ENCODE results near the gene PIAS1.
A peak's percentile ranks its signal among the peaks of the same experiment; 100 is the strongest.
"Not testable (repeated sequence)": the region's sequence is repeated elsewhere in the genome, so short reads cannot be mapped to it uniquely, and the experiment has no call there.

Gene PIAS1

DNA sequence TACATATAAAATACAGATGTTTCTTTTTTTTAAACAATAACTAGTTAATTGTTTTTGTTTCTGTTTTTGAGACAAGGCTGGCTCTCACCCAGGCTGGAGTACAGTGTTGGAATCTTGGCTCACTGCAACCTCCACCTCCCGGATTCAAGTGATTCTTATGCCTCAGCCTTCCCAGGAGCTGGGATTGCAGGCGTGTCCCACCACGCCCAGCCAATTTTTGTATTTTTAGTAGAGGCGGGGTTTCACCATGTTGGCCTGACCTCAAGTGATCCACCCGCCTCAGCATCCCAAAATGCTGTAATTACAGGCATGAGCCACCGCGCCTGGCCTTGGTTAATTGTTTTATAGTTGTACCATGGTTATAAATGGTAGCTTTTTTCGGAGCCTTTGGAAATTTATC, 72.3 kb downstream of the PIAS1 start:
- no peak for DNase-seq (ENCODE audit: low spot score)

DNA sequence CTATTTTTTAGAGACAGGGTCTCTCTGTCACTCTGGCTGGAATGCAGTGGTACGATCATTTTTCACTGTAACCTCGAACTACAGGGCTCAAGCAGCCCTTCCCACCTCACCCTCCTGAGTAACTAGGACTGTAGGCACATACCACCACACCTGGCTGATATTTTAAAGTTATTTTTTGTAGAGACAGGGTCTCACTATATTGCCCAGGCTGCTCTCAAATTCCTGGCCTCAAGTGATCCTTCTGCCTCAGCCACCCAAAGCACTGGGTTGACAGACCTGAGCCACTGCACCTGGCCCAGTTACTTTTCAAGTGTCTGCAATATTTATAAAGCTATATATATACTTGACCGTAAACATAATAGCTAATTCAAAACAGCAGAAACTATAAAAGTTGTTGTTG, 75.0 kb downstream of the PIAS1 start:
- no peak for DNase-seq (ENCODE audit: low spot score)

DNA sequence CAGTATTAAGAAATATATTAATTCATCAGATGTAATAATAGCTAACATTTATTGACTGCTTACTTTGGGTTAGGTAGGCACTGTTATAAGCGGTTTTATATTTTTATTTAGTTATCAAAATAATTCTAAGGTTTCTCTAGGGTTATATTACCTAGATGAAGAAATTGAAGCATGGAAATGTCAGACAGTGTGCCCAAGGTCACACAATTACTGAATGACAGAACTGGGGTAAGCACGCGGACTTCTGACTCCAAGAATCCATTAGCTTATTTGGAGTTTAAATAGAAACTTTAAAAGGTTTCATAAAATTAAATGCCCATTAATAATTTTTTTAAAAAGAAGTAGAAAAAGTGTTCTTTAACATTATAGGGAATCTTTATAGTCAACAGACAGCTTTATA, 76.7 kb downstream of the PIAS1 start:
- DNase-seq (ENCODE audit: low spot score), result no peak

DNA sequence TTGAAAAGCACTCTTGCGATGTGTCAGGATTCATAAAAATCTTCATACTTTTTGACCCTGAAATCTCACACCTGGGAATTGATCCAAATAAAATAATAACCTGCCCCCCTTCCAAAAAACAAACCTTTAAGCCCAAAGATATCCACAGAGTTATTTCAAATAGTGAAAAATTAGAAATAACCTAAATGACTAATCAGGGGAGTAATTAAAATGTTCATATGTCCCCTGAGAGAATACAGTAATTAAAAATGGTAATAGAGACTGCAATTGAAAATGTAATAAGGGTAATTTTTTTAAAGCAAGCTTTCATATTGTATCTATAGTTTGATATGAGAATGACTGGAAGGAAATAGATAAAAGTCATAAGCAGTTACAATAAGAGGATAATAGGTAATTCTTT, 83.0 kb downstream of the PIAS1 start:
- DNase-seq (ENCODE audit: low spot score), result no peak

DNA sequence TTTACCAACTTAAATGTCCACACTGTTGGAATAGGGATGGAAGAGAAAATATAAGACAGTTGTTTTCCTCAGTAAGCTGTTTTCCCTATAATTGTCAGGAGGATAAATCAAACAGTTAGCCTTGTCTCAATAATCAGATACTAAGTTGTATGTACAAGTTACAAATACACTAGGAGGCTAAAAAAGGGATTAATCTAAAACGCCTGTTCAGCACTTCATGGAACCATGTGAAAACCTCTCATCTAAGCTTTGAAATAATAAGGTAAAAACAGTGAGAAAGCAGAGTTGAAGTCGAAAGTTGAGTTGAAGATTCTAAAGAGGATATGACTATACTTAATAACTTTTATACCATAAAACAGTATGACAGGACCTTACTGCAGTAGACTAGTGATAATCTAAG, 89.0 kb downstream of the PIAS1 start:
- no peak for DNase-seq (ENCODE audit: low spot score)

DNA sequence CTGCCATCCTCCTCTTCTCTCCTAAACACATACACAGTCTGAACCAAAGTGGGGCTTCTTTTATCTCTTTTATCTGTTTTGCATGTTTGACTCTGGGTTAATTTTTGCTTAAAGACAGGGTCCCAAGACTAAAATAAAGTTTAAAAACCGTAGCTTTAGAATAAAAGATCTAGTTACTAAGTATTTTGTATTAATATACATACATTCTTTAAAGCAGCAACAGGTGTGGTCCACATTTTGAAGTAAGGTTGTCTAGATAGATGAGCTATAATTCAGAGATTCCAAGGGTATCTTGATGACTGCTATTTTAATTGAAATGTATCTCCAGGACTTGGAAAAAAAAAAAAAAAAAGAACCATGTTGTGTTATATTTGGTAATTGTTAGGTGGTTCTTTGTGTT, 89.7 kb downstream of the PIAS1 start:
- DNase-seq (ENCODE audit: low spot score), result no peak

DNA sequence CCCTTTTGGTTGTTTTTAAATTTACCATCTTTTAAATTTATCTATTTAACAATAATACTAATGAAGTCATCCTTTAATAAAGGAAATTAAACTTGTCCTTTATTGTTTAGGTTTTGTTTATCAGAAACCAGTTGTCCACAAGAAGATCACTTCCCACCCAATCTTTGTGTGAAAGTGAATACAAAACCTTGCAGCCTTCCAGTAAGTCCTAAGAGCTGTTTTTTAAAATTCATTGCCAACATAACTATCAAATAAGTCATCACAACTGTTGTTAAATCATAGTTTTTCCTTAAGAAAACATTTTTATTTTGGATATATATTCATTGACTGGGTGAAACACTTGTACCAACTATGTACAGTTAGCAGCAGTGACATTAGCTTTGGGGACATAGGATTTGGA, 91.6 kb downstream of the PIAS1 start:
- no peak for DNase-seq (ENCODE audit: low spot score)

DNA sequence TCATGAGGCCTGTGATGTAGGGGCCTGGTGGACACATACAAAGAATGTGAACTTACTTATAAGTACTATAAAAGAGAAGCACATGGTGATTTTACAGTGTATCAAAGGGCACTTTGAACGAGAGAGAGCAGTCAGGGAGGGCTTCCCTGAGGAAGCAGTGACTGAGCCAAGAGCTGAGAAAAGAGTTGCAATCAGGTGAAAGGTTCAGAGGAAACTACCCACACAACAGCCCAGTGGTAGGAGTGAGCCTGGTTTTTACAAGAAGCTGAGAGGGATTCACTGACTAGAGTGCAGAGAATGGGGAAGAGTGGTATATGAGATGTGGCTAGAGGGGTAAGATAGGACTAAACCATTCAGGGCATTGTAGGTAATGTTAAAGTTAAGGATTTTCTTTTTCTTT, 93.9 kb downstream of the PIAS1 start:
- DNase-seq (ENCODE audit: low spot score), result no peak

DNA sequence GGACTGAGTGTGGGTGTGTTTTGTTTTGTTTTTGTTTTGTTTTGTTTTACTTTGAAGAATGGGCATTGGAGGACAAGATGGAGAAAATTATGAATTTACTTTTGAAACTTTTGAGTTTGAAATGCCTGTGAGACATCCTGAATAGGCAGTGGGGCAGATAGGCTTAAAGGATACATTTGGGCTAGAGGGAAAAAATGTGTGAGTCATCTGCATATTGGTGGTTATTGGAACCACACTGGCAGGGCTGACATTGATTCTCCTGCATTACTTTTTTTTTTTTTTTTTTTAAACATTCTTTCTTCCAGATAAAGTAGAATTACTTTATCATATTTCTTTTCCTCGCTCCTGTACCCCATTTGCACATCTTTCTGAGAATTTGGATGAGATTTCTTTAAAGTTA, 94.9 kb downstream of the PIAS1 start:
- peak; percentile 36 for DNase-seq (ENCODE audit: low spot score)

DNA sequence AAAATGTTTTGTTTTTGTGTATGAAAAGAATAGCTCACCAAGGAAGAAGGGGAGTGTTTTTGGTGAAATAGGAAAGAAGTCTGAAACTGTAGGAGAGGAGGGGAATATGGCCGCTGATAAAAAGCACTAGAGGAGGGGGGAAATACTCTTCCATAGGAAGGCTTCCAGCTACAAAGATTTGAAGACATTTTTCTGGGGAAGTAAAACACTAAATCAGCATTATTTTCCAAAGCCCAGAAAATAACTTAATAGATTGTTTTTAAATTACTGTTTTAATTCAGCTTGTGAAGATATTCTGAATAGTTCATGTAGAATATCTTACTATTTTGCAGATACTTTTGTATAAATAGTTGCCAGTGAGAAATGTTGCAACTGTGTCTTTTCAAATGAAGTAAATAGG, 96.1 kb downstream of the PIAS1 start:
- no peak for DNase-seq (ENCODE audit: low spot score)

DNA sequence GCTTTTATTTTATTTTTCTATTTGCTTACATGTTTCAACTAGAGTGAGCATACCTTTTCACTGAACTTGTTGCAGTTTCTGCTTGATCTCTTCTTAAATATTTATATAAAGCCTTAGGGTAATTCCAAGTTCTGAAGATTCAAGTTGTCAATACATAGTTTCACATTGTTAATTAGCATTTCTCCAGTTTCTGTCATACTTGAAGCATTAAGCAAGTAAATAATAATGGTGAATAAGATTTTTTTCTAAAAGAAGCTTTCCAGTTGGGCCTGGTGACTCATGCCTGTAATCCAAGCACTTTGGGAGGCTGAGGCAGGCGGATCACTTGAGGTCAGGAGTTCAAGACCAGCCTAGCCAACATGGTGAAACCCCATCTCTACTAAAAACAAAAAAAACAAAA, 97.2 kb downstream of the PIAS1 start:
- no peak for DNase-seq (ENCODE audit: low spot score)

DNA sequence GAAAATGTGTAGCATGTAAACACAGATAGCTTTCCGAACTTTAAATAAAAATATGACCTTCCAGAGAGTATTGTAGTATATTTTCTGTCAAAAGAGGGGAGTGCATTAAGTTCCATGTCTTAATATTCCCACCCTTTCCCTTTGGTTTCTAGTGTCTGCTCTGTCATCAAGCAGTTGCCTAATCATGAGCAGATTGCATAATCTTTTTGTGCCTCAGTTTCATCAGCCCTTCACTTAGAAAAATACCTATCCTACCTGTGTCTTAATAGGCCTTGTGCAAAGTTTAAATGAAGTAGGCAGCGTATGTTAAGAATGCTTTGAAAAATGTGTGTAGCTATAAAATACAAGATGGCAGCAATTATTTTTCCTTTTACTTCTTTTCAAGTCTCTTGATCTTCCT, 98.2 kb downstream of the PIAS1 start:
- no peak for DNase-seq (ENCODE audit: low spot score)

DNA sequence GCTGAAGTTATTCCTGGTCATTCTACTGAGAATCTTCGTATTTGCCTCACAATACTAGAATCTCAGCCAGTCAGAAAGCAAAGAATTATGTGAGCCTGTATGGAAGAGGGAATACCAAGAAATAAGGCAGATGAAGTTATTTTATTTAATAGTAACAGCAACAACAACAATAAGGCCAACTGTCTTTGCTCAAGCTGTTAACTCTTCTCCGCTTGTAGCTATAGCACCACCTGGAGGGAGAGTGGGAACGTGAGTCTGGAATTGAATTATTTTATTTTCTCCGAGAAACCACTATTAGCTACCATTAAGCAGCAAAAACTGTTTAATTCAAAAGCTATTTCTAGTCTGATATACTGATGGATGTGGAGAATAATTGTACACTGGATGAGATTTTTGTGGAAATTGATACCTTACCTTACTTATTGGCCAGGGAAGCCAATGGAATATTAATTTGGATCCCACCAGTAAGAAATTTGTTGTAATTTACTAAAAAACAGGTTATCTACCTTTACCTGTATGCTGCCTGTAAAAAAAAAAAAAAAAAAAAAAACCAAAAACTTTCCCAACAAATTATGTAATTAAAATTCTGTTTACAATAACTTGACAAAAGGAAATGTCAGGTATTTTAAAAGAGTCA, 100.9 kb downstream of the PIAS1 start:
- DNase-seq (ENCODE audit: low spot score), result peak; percentile 61

DNA sequence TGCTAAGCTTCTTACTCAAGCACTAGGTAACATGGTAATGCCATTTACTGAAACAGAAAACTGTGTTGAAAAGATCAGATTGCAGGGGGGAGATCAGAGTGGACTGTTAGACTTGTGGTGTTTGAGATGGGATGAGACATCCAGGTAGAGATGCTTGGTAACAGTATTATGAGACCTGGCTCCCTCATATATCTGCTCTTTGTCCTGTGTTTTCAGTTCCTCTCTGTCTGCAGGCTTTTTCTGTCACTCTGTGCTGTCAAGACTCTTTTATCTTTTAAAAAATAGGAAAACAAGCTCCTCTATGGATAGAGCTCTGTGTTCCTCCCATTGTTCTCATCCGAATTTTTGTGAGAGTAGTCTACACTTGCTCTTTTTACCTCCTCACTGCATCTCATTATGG, 103.0 kb downstream of the PIAS1 start:
- DNase-seq (ENCODE audit: low spot score), result no peak

DNA sequence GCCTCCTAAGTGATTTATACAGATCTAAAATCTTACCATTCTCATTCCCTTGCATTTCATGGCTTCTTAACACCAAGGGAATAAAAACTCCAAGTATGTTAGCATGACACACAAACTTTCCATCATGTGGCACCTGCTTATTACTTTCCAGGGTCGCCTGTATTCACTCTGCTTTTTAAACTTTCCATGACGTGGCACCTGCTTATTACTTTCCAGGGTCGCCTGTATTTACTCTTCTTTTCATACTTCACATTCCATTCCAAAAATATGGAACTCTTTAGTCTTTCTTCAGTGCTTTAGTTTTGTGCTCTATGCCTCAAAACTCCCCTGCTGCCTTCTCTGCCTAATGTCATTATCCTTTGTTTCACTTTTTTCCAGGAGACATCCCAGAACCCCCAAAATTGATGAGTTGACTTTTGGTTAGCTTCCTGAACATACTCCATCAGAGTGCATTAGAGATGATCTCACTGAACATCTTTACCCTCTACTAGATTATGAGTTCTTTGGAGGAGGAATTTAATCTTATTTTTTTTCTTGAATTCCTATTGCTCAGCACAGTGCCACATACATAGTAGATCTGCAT, 104.0 kb downstream of the PIAS1 start:
- no peak for DNase-seq (ENCODE audit: low spot score)

DNA sequence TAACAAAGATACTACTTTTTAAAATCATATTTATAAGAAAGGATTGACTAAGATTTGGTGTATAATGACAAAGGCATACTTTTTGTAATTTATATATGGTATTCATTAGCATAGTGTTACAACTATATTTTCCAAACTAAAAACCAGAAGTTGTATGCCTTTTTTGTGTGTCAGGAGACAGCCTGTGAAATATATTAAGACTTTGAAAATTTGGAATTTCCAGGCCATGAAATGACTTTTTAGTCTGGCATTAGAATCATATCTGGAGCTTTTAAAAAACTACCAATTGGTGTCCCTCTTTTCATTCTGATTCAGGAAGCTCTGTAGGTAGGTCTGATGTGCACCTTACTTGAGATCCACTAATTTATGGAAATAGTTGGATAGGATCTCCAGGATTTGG, 109.1 kb downstream of the PIAS1 start:
- DNase-seq (ENCODE audit: low spot score), result no peak

DNA sequence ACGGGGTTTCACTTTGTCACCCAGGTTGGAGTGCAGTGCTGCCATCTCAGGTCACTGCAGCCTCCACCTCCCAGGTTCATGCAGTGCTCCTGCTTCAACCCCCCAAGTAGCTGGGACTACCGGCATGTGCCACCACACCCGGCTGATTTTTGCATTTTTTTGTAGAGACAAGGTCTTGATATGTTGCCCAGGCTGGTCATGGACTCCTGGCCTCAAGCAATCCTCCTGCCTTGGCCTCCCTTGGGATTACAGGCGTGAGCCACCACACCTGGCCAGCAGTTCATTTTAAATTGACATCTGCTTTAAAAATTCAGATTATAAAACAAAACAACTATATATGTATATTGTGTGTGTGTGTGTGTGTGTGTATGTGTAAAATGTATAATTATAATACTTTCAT, 112.7 kb downstream of the PIAS1 start:
- no peak for DNase-seq (ENCODE audit: low spot score)

DNA sequence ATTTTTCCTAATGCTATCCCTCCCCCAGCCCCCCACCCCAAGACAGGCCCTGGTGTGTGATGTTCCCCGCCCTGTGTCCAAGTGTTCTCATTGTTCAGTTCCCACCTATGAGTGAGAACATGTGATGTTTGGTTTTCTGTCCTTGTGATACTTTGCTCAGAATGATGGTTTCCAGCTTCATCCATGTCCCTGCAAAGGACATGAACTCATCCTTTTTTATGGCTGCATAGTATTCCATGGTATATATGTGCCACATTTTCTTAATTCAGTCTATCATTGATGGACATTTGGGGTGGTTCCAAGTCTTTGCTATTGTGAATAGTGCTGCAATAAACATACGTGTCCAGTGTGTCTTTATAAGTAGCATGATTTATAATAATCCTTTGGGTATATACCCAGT, 117.9 kb downstream of the PIAS1 start:
- DNase-seq (ENCODE audit: low spot score), result not testable (repeated sequence)

DNA sequence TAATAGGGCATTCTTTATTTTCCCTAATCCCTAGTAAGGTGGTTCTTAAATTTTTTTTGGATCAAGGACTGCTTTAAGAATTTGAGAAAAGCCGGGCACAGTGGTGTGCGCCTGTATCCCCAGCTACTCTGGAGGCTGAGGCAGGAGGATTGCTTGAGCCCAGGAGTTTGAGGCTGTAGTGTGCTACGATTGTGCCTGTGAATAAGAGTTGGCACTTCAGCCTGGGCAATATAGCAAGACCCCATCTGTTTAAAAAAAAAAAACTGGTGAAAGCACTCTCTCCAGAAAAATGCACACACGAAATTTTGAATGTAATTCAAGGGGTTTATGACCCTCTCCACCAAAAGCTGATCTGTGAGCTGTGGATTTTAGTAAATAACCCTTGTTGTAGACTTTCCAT, 119.0 kb downstream of the PIAS1 start:
- DNase-seq (ENCODE audit: low spot score), result no peak

DNA sequence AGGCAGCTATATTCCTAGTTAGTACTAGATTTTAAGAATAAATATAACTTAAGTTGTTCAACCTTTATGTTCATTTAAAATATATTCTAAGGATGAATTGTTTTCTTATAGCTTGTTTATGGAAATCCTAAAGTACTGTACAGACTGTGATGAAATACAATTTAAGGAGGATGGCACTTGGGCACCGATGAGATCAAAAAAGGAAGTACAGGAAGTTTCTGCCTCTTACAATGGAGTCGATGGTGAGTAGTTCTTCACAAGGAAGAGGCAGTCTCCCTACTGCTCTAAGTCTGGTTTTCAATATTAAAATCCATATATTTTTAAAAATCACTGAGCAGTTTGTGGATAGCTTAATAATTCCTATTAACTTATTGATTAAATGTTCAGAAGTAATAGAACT, 121.4 kb downstream of the PIAS1 start:
- DNase-seq (ENCODE audit: low spot score), result no peak

DNA sequence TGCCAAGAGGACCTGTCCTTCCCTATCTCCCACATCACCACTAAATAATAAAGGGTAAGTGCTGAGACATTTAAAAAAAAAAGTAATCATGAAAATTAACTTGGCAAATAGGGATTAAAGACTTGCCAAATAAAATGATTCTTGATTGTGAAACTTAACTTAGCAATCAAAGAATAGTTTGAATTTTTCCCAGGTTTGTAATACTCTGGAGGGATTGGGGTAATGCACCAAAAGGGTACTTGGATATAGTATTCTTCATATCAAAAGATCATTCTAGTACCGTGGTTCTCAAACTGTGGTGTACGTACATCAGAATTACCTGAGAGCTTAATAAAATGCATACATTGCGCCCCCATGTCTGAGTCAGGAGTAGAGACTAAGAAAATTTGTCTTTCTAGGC, 122.5 kb downstream of the PIAS1 start:
- no peak for DNase-seq (ENCODE audit: low spot score)

DNA sequence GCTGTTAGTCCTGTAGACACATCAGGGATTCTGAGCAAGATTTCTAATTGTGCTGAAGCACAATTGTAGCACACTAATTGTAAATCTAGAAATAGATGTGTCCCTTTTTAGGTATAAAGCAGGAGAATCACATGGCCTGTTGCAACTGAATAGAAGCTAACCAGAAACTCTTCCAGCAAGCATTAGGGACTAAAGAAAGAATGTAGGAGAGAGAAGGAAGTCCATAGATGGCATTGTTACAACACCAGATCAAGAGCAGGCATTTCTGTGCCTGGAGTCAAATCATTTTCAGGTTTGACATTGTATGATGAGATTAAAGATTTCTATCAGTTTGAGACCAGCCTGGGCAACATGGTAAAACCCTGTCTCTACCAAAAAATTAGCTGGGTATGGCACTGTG, 123.6 kb downstream of the PIAS1 start:
- no peak for DNase-seq (ENCODE audit: low spot score)

DNA sequence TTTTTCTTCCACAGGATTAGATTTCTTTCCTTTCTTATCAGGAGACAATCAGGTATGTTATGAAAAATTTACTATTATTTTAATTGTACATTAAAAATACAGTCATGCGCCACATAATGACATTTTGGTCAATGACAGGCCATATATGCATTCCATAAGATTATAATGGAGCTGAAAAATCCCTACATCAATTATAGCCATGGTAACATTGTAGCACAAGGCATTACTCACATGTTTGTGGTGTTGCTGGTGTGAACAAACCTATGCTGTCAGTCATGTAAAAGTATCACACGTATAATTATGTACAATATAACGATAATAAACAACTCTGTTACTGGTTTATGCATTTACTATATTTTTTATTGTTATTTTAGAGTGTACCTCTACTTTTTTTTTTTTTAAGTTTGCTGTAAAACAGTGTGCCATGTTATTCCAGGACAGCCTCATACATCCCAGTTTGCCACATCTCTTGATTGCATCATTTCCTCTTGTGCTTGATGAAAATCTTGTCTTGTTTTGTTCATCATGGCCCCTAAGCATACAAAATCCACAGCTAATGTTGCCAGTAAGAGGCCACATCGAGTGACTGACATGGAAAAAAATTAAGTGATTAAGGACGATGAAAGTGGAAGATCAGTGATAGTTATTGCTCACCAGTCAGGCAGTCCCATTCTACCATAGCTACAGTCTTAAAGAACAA, 129.7 kb downstream of the PIAS1 start:
- DNase-seq (ENCODE audit: low spot score), result no peak
